H4 (cell line): ENCODE measurements around the gene LRRC74A. TPM values are rescaled to one million over a fixed set of nuclear protein-coding genes. Genes with fewer than 3 reads are reported as not detected.
"Not testable (repeated sequence)": the region's sequence is repeated elsewhere in the genome, so short reads cannot be mapped to it uniquely, and the experiment has no call there.

Experiments
- DNase-seq: peaks from one replicate; pipeline ENCODE4 v3.0.0-alpha.2; 2015; ENCODE audit warnings: low spot score
- total RNA-seq: library from RNA; depleted of rRNA; stranded (reverse); fragments of >200 nt; shearing (Covaris generic); gene quantifications from 2 replicates; pipeline ENCODE4 v1.2.3, GENCODE V29; 2014

Gene LRRC74A
- total RNA-seq, 1 experiment from 2014 or later = not detected

GRCh38 chr14:76884853-76885276, 58.7 kb downstream of the LRRC74A start:
- no peak for DNase-seq

DNA sequence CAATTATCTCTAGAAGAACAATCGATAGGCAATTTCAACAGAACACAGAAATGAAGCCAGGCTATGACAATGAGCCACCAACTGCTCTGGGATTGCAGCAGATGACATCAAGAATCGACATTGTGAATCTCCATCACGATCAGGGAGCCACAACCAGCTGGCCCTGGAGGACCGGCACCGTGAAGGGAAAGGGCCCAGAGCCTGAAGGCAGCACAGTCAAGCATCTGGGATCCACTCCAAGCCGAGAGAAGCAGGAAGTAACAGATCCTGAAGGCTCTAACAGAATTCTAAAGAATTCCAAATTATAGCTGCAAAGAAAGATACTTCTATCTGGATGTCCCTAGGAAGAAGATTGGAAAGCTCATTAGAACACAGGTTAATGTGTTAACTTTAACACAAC, 61.0 kb downstream of the LRRC74A start:
- no peak for DNase-seq

- no peak for DNase-seq
Measured at GRCh38 chr14:76891391-76891790, 65.2 kb downstream of the LRRC74A start.

DNA sequence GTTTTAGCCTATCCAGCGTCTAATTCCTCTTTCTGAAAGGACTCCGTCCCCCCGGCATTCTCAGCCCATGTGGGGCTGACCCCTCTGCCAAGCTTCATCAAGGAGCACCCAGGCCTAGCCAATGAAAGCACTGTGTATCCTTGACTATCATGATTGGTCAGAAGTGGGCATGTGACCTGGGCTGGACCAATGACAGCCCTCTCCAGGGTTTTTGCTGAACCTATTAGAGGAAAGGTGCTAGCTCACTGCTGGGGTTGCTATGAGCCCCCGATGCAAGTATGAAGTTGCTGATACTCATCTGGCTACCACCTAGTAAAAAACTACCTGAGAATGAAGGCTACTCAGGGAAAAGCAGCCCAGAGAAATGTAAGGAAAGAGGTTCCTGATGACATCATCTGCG, 68.1 kb downstream of the LRRC74A start:
- no peak for DNase-seq

- not testable (repeated sequence) for DNase-seq
Measured at GRCh38 chr14:76898006-76898405, 71.8 kb downstream of the LRRC74A start.

DNA sequence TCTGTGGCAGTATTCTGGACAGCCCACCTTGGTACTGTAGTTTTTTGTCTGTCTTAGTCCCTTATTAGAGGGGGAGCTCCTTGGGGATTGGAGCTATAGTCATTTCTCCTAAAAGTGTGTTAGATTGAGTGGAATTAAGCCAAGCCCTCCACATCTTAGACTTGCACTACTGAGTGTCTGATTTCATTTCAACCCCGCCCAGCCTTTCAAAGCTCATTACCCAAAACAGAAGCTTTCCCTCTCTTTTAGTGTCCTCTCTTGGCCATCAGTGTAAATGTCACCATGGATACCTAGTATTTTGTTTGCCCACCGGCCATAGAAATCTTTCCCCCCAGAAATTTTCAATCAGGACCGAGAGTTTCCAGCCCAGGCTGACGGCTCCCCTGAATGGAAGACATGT, 74.5 kb downstream of the LRRC74A start:
- DNase-seq = no peak

- no peak for DNase-seq
Measured at GRCh38 chr14:76901171-76902055, 75.2 kb downstream of the LRRC74A start.

GRCh38 chr14:76902591-76902990, 76.4 kb downstream of the LRRC74A start:
- no peak for DNase-seq

- DNase-seq = peak; percentile 44
Measured at GRCh38 chr14:76904100-76904739, 78.0 kb downstream of the LRRC74A start.

DNA sequence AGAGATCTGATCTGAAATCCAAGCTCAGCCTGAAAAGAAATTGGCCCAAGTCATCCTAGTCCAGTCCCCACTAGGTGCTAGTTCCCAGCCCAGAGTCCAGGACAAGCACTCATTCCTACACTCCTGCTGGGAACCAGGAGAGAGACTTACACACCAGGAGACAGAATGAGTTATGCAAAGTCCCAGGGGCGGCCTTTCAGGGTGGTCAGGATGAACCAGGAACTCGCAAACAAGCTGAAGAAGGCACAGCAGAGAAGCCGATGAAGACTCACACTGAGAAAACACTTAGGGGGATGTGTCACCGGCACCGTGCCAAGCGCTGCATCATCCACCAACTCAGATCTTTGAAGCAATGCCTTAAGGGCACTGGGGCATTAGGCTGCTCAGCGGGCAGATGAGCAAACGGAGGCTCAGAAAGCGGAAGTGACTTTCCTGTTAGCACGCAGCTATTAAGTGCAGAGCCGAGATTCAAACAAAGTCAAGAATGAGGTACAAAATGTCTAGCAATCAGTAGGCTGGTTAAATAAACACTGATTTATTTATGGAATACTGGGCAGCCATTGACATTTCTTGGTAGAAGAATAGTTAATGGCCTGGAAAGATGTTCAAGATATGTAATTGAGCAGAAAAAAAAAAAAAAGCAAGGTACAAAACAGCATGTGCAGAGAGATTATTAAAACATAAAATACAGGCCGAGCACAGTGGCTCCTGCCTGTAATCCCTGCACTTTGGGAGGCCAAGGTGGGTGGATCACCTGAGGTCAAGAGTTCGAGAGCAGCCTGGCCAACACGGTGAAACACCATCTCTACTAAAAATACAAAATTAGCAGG, 78.7 kb downstream of the LRRC74A start:
- peak; percentile 93 for DNase-seq

- DNase-seq = no peak
Measured at GRCh38 chr14:76908834-76909233, 82.6 kb downstream of the LRRC74A start.

- no peak for DNase-seq
Measured at GRCh38 chr14:76909266-76909665, 83.1 kb downstream of the LRRC74A start.

GRCh38 chr14:76910371-76910890, 84.2 kb downstream of the LRRC74A start:
- no peak for DNase-seq

- DNase-seq = no peak
Measured at GRCh38 chr14:76911473-76911872, 85.3 kb downstream of the LRRC74A start.

GRCh38 chr14:76914533-76915081, 88.4 kb downstream of the LRRC74A start:
- not testable (repeated sequence) for DNase-seq

DNA sequence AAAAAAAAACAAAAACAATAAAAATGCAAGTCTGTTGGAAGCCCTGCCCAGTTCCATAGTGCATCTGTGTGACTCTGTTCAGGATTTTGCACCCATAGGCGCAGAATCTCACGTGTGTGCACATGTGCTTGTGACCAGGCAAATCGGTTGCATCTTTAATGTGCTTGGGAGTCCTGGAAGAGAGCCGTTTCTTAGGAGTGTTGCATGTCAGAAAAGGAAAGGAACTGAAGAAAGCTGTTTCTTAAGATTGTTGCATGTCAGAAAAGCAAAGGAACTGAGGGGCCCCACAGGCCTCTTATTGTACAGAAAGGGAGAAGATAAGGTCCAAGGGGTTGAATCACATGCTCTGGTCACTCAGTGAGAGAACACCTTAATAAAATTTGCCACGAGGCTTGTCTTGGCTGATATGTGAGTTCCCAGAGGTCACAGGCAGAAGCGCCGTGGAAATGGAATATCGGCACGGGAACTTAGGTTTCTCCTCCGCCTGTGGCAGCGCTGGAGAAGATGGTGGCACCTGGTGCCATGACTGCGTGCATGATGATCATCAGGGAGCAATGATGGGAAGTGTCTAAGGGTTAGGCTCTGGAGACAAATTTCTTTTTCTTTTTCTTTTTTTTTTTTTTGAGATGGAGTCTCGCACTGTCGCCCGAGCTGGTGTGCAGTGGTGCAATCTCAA, 90.0 kb downstream of the LRRC74A start:
- DNase-seq = no peak

DNA sequence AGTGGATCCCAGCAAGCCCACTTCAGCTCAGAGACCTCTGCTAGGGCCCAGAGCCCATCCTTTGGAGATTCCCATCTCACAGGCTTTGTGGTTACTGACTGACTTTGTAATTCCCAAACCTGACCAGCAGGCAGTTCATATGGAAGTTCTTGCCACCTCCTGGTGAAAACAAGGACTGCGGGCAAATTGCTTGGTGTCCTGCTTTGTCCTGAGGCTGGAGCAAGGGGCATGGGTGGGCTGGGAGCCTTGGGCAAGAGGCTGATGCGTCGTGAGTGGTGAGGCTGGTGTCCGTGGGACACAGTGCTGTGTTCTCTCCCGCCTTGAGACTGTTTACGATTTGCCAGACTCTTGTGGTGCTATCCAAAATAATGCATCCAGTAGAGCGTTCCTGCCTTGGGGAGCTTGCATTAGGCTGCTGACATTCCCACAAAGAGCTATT, 91.0 kb downstream of the LRRC74A start:
- DNase-seq = peak; percentile 79

- peak; percentile 34 for DNase-seq
Measured at GRCh38 chr14:76917745-76918255, 91.6 kb downstream of the LRRC74A start.

GRCh38 chr14:76918256-76918781, 92.1 kb downstream of the LRRC74A start:
- no peak for DNase-seq

DNA sequence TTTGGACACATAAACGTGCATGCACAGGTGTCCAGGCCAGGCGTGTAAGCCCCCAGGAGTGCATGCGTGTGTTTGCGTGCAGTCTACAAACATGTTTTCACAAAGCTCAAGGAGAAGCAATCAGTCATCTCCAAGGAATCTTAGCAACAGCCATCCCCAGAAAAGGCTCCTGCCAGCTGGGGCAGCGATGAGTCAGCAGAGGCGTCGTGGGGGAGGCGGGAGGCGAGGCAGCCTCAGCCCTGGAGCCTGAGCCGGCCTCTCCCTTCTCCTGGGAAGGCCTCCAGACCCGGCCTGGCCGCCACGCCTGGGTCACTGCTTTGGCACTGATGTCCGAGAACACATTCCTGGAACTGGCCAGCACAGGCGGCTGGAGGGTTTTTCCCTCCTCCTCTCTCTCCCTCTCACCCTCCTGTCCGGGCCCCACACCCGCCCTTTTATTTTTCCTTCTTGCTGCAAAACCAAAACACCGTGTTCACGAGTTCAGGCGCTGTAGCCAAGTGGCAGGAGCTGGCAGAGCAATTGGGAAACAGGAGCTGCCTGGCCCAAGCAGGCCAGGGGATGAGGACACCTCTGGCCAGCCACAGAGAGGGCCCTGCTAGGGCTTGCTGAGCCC, 92.7 kb downstream of the LRRC74A start:
- peak; percentile 95 for DNase-seq
